ENCODE results near the gene RARB. TPM values are rescaled to one million over a fixed set of nuclear protein-coding genes. Genes with fewer than 3 reads are reported as not detected.

Gene RARB
- polyA plus RNA-seq, 1 donor from 2014 or later = 13.2 TPM

DNA sequence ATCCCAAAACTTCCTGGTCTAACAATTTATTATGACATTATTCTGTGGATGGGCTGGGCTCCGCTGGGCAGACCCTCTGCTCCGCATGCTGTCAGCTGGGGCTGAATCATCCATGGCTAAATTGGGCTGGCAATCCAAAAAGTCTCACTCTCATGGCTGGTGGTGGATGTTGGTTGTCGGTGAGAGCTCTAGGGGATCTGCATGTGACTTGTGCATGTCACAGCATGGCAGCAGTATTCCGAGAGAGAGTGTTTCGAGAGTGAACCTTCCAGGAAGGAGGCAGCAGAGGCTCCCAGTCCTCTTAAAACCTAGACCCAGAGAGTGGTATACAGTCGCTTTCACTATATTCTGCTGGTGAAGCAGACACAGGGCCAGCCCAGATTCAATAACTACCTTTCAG, 9.9 kb downstream of the RARB start:
- no peak overlapping the region for H3K4me2 ChIP-seq (ENCODE audit: low read length)
- no peaks in the 10 kb centered on the region for H3K79me2 ChIP-seq (replicated peaks; ENCODE audit: insufficient read depth, low read length)

DNA sequence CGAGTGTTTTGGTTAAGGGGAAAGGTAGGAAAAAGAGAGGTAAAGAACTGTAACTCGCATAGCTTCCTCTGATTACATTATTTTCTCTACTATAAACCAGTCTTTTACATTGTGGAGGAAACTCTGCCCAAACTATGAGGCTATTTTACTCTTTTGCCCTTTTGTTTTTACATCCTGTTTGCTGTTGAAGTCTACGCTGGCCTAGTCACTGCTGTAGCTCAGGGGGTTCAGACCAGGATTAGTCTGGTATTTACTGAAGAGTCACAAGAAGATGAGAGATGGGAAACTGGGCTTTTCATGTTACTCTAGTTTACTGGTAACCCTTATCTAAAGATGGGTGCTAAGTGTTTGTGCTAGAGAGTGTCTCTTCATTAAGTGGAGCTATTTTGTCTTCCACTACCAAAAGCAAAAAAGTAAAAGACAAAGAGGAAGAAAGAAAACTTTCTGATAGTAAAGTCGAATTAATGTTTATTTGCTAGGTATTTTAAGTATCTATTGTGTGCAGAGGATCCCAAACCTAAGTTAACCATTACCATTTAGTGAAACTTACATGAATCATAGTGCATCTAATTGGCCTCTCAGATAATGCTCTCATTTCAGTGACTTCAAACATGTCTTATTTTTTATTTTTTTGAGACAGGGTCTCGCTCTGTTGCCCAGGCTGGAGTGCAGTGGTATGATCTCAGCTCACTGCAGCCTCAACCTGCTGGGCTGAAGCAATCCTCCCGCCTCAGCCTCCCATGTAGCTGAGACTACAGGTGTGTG, 10.9 kb downstream of the RARB start:
- Histone ChIP-seq H3K27ac (ENCODE audit: low read length) (no peak overlapping the region), H3K27me3 (ENCODE audit: insufficient read depth, low read depth, low read length) (no peaks in the 10 kb centered on the region), H2AFZ (ENCODE audit: low read depth, low read length) (no peak overlapping the region), H3K9me2 (ENCODE audit: insufficient read depth, low read length) (no peaks in the 10 kb centered on the region), H3K36me3 (ENCODE audit: insufficient read depth, low read length) (no peaks in the 10 kb centered on the region), H3K9me3 (ENCODE audit: low read length) (no peaks in the 10 kb centered on the region), H3K4me2 (ENCODE audit: low read length) (no peak overlapping the region), H3K4me3 (ENCODE audit: low read length) (no peak overlapping the region), H3K79me2 (replicated peaks; ENCODE audit: insufficient read depth, low read length) (no peaks in the 10 kb centered on the region), H4K20me1 (ENCODE audit: insufficient read depth) (no peaks in the 10 kb centered on the region), H3F3A (ENCODE audit: insufficient read depth, low read length, poor library complexity, severe bottlenecking) (no peaks in the 10 kb centered on the region), H3K9ac (ENCODE audit: low read length) (no peak overlapping the region)
- no peak for TF ChIP-seq POLR2AphosphoS5 (IDR thresholded peaks at IDR 0.05)
- TF ChIP-seq EZH2 (IDR thresholded peaks at IDR 0.05; ENCODE audit: borderline replicate concordance, insufficient read depth, low read length, poor library complexity, severe bottlenecking) = no peak

More for the DNA sequence above, 9.9 kb downstream of the RARB start:
- Histone ChIP-seq H3K36me3 (ENCODE audit: insufficient read depth, low read length) (no peaks in the 10 kb centered on the region), H3F3A (ENCODE audit: insufficient read depth, low read length, poor library complexity, severe bottlenecking) (no peaks in the 10 kb centered on the region), H3K9me2 (ENCODE audit: insufficient read depth, low read length) (no peaks in the 10 kb centered on the region), H4K20me1 (ENCODE audit: insufficient read depth) (no peaks in the 10 kb centered on the region), H3K4me3 (ENCODE audit: low read length) (no peak overlapping the region), H3K9ac (ENCODE audit: low read length) (no peak overlapping the region), H3K9me3 (ENCODE audit: low read length) (no peaks in the 10 kb centered on the region), H3K27ac (ENCODE audit: low read length) (no peak overlapping the region), H2AFZ (ENCODE audit: low read depth, low read length) (no peak overlapping the region), H3K27me3 (ENCODE audit: insufficient read depth, low read depth, low read length) (no peaks in the 10 kb centered on the region)
- TF ChIP-seq, protein P1, sequence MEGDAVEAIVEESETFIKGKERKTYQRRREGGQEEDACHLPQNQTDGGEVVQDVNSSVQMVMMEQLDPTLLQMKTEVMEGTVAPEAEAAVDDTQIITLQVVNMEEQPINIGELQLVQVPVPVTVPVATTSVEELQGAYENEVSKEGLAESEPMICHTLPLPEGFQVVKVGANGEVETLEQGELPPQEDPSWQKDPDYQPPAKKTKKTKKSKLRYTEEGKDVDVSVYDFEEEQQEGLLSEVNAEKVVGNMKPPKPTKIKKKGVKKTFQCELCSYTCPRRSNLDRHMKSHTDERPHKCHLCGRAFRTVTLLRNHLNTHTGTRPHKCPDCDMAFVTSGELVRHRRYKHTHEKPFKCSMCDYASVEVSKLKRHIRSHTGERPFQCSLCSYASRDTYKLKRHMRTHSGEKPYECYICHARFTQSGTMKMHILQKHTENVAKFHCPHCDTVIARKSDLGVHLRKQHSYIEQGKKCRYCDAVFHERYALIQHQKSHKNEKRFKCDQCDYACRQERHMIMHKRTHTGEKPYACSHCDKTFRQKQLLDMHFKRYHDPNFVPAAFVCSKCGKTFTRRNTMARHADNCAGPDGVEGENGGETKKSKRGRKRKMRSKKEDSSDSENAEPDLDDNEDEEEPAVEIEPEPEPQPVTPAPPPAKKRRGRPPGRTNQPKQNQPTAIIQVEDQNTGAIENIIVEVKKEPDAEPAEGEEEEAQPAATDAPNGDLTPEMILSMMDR (IDR thresholded peaks at IDR 0.05; ENCODE audit: poor library complexity, severe bottlenecking) = no peak
- TF ChIP-seq RAD21 (conservative IDR thresholded peaks at IDR 0.05) (no peak), EP300 (conservative IDR thresholded peaks at IDR 0.05; ENCODE audit: poor library complexity, severe bottlenecking) (no peak), SMC3 (conservative IDR thresholded peaks at IDR 0.05; ENCODE audit: poor library complexity) (no peak), MXI1 (conservative IDR thresholded peaks at IDR 0.05; ENCODE audit: poor library complexity, severe bottlenecking) (no peak), EZH2 (IDR thresholded peaks at IDR 0.05; ENCODE audit: borderline replicate concordance, insufficient read depth, low read length, poor library complexity, severe bottlenecking) (no peak), TAF1 (IDR thresholded peaks at IDR 0.05; ENCODE audit: low read depth) (no peak), POLR2AphosphoS5 (IDR thresholded peaks at IDR 0.05) (no peak)
- TF ChIP-seq, protein P2, sequence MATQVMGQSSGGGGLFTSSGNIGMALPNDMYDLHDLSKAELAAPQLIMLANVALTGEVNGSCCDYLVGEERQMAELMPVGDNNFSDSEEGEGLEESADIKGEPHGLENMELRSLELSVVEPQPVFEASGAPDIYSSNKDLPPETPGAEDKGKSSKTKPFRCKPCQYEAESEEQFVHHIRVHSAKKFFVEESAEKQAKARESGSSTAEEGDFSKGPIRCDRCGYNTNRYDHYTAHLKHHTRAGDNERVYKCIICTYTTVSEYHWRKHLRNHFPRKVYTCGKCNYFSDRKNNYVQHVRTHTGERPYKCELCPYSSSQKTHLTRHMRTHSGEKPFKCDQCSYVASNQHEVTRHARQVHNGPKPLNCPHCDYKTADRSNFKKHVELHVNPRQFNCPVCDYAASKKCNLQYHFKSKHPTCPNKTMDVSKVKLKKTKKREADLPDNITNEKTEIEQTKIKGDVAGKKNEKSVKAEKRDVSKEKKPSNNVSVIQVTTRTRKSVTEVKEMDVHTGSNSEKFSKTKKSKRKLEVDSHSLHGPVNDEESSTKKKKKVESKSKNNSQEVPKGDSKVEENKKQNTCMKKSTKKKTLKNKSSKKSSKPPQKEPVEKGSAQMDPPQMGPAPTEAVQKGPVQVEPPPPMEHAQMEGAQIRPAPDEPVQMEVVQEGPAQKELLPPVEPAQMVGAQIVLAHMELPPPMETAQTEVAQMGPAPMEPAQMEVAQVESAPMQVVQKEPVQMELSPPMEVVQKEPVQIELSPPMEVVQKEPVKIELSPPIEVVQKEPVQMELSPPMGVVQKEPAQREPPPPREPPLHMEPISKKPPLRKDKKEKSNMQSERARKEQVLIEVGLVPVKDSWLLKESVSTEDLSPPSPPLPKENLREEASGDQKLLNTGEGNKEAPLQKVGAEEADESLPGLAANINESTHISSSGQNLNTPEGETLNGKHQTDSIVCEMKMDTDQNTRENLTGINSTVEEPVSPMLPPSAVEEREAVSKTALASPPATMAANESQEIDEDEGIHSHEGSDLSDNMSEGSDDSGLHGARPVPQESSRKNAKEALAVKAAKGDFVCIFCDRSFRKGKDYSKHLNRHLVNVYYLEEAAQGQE (IDR thresholded peaks at IDR 0.05; ENCODE audit: borderline replicate concordance) = no peak

All from neural cell (in vitro differentiated cells).